Stimulated activated CD8-positive, alpha-beta memory T cell treated with anti-CD3 and anti-CD28 coated beads, Interleukin-15, amount 100 ng/mL, for 48 hours (primary cell): ENCODE measurements around the gene FNDC1.

Source experiments
- DNase-seq, 2 donors: peaks; one replicate each; pipeline ENCODE4 v3.0.0-alpha.2; 2020; ENCODE audit warnings: low read depth in 2 of 2

The FNDC1 gene

GRCh38 chr6:159161839-159162238 is 7.4 kb upstream of the FNDC1 start:
- DNase-seq, result no peak

- DNase-seq, result no peak
Measured at GRCh38 chr6:159163901-159164370, 5.3 kb upstream of the FNDC1 start.

GRCh38 chr6:159168536-159169192 is 536 bp upstream of the FNDC1 start:
- DNase-seq, result no peak

- no peak for DNase-seq
Measured at GRCh38 chr6:159169557-159170332, 545 bp downstream of the FNDC1 start.

- no peak for DNase-seq
Measured at GRCh38 chr6:159170333-159170672, 1.1 kb downstream of the FNDC1 start.

- no peak for DNase-seq
Measured at GRCh38 chr6:159170999-159171712, 2.0 kb downstream of the FNDC1 start.

GRCh38 chr6:159172091-159172491 is 2.9 kb downstream of the FNDC1 start:
- no peak for DNase-seq

- DNase-seq, result peak; percentile 52
Measured at GRCh38 chr6:159174263-159174969, 5.2 kb downstream of the FNDC1 start.

GRCh38 chr6:159176913-159177312 is 7.7 kb downstream of the FNDC1 start:
- no peak for DNase-seq

- no peak for DNase-seq
Measured at GRCh38 chr6:159178847-159179246, 9.6 kb downstream of the FNDC1 start.

- no peak for DNase-seq
Measured at GRCh38 chr6:159180001-159180400, 10.8 kb downstream of the FNDC1 start.

GRCh38 chr6:159181914-159182313 is 12.7 kb downstream of the FNDC1 start:
- no peak for DNase-seq

GRCh38 chr6:159184559-159184958 is 15.4 kb downstream of the FNDC1 start:
- DNase-seq, result no peak

GRCh38 chr6:159190460-159190859 is 21.3 kb downstream of the FNDC1 start:
- DNase-seq, result no peak

GRCh38 chr6:159193923-159194322 is 24.7 kb downstream of the FNDC1 start:
- DNase-seq, result no peak

- DNase-seq, result no peak
Measured at GRCh38 chr6:159194421-159194820, 25.2 kb downstream of the FNDC1 start.

- DNase-seq, result no peak
Measured at GRCh38 chr6:159196430-159196975, 27.3 kb downstream of the FNDC1 start.

- DNase-seq, result no peak
Measured at GRCh38 chr6:159197251-159197650, 28.1 kb downstream of the FNDC1 start.

GRCh38 chr6:159201336-159201735 is 32.1 kb downstream of the FNDC1 start:
- no peak for DNase-seq

GRCh38 chr6:159203304-159204005 is 34.3 kb downstream of the FNDC1 start:
- DNase-seq, result no peak

- no peak for DNase-seq
Measured at GRCh38 chr6:159204605-159205004, 35.4 kb downstream of the FNDC1 start.
